Vagina (tissue), 2 donors: ENCODE data around the gene EML6. TPM values are rescaled to one million over a fixed set of nuclear protein-coding genes. Genes with fewer than 3 reads are reported as not detected.

Source experiments
- DNase-seq, 2 donors: peaks; one replicate each; pipeline ENCODE4 v3.0.0-alpha.2; 2017; ENCODE audit errors: extremely low spot score in 2 of 2
- H3K27ac ChIP-seq: fragments of 200-600 bp; sonication (generic); one replicate; pipeline ENCODE4 v1.5.1; 2019
- H3K27me3 ChIP-seq: fragments of 200-600 bp; sonication (generic); one replicate; pipeline ENCODE4 v1.5.1; 2019
- H3K36me3 ChIP-seq, 2 donors: fragments of 200-600 bp; sonication (generic); one replicate each; pipeline ENCODE4 v1.5.1; 2017 to 2019
- H3K4me1 ChIP-seq: fragments of 200-600 bp; sonication (generic); one replicate; pipeline ENCODE4 v1.5.1; 2019
- H3K4me3 ChIP-seq, 2 donors: fragments of 200-600 bp; sonication (generic); 1 replicate in 1 of 2; 2 replicates in 1 of 2; pipeline ENCODE4 v1.5.1; 2016 to 2019
- H3K9me3 ChIP-seq: fragments of 200-600 bp; sonication (generic); one replicate; pipeline ENCODE4 v1.5.1; 2019
- CTCF ChIP-seq, 3 experiments: fragments of 450-650 bp in 2 of 3; fragments of 200-600 bp in 1 of 3; sonication (generic) in 1 of 3; IDR thresholded peaks; one replicate each; pipeline ENCODE4 v1.5.1; 2017 to 2019; ENCODE audit warnings: antibody characterized with exemption in 3 of 3, mild to moderate bottlenecking in 2 of 3, moderate library complexity in 2 of 3
- POLR2A ChIP-seq, 2 donors: fragments of 450-650 bp; IDR thresholded peaks; one replicate each; pipeline ENCODE4 v1.6.1; 2017; ENCODE audit warnings: antibody characterized with exemption in 2 of 2, mild to moderate bottlenecking in 2 of 2, moderate library complexity in 2 of 2
- POLR2AphosphoS5 ChIP-seq, 2 donors: sonication (generic); formaldehyde crosslinking; IDR thresholded peaks; one replicate each; pipeline ENCODE4 v1.9.0; 2017; ENCODE audit warnings: antibody characterized with exemption in 2 of 2, mild to moderate bottlenecking in 2 of 2, low read depth in 1 of 2; ENCODE audit not compliant: insufficient read depth in 1 of 2
- intact Hi-C: fragments of 100-400 bp; cut with DNase I; formaldehyde crosslinking; loops from one replicate; pipeline ENCODE4 v1.15.1; 2023
- total RNA-seq: library from RNA; depleted of rRNA; stranded (reverse); fragments of >200 nt; gene quantifications from one replicate; pipeline ENCODE4 v1.2.3, GENCODE V29; 2016

Gene EML6
- total RNA-seq, 1 donor from 2014 or later: 1.7 TPM

DNA sequence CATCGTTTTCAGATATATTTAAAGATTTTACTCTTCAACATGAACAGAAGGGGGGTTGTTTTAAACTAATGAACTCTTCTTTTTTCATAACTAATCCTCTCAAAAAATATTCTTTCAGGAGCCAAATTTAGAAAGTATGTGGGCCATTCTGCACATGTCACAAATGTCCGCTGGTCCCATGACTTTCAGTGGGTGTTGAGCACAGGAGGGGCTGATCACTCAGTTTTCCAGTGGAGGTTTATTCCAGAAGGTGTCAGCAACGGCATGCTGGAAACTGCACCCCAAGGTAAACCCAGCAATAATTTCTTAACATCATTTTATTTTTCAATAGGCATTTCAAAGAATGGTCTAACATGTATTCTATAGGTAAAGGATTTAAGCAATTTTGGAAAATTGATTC lies 136.0 kb downstream of the EML6 start:
- no peaks in the 10 kb centered on the region for H3K36me3 ChIP-seq

DNA sequence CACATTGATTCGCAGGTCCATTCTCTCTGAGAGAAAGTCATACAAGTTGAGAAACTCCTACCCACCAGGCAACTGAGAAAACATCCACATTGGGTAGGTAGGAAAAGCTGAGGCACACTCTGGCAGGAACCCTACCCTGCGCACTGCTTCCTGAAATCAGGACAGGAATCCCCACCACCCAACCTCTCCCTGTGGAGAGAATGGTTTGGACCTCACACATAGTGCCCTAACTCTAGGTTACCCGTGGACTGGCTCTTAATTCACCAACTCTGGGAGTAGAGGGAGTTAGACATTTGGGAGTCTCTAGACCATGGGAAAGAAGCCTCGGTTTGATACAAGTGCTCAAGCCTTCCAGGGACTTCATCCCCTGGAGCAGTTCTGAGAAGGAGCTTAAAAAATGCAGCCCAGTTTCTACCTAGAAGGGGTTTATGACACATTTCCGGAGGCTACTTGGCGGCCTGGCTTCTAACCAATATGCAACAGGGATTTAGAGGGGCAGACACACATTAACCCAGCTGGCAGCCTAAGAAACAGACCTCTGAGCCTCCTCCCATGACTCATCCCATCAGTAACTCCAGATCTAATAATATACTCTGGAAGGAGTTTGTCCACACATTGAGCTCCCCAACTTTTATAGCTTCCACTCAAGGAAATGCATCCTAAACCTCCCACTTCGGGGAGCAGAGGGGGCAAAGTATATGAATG lies 136.7 kb downstream of the EML6 start:
- no peak for DNase-seq
- no peak overlapping the region for H3K27ac ChIP-seq
- no peak overlapping the region for H3K4me3 ChIP-seq
- H3K27me3 ChIP-seq: no peaks in the 10 kb centered on the region
- intact Hi-C loops: no loop called here
- no peak for TF ChIP-seq POLR2AphosphoS5 (IDR thresholded peaks at IDR 0.05; ENCODE audit: insufficient read depth in 1 of 2, low read depth in 1 of 2)
- no peak for TF ChIP-seq POLR2A (IDR thresholded peaks at IDR 0.05)
- TF ChIP-seq CTCF (IDR thresholded peaks at IDR 0.05): no peak
- no peaks in the 10 kb centered on the region for H3K36me3 ChIP-seq
- no peaks in the 10 kb centered on the region for H3K9me3 ChIP-seq
- H3K4me1 ChIP-seq: peaks cover 6% of the 10 kb centered on the region

More for the DNA sequence above, 136.0 kb downstream of the EML6 start:
- intact Hi-C loops: no loop called here
- Histone ChIP-seq H3K27me3 (no peaks in the 10 kb centered on the region), H3K9me3 (no peaks in the 10 kb centered on the region), H3K4me3 (no peak overlapping the region), H3K27ac (no peak overlapping the region), H3K4me1 (peaks cover 6% of the 10 kb centered on the region)
- DNase-seq: no peak
- TF ChIP-seq POLR2AphosphoS5 (IDR thresholded peaks at IDR 0.05; ENCODE audit: insufficient read depth in 1 of 2, low read depth in 1 of 2) (no peak), CTCF (IDR thresholded peaks at IDR 0.05) (no peak), POLR2A (IDR thresholded peaks at IDR 0.05) (no peak)

GRCh38 chr2:54862229-54862628 lies 138.8 kb downstream of the EML6 start:
- no peak for TF ChIP-seq POLR2A (IDR thresholded peaks at IDR 0.05)
- no peak for TF ChIP-seq POLR2AphosphoS5 (IDR thresholded peaks at IDR 0.05; ENCODE audit: insufficient read depth in 1 of 2, low read depth in 1 of 2)
- TF ChIP-seq CTCF (IDR thresholded peaks at IDR 0.05): no peak
- DNase-seq: no peak
- Histone ChIP-seq H3K4me3 (no peak overlapping the region), H3K4me1 (peaks cover 6% of the 10 kb centered on the region), H3K27me3 (no peaks in the 10 kb centered on the region), H3K9me3 (no peaks in the 10 kb centered on the region), H3K27ac (no peak overlapping the region), H3K36me3 (no peaks in the 10 kb centered on the region)
- intact Hi-C loops: no loop called here

DNA sequence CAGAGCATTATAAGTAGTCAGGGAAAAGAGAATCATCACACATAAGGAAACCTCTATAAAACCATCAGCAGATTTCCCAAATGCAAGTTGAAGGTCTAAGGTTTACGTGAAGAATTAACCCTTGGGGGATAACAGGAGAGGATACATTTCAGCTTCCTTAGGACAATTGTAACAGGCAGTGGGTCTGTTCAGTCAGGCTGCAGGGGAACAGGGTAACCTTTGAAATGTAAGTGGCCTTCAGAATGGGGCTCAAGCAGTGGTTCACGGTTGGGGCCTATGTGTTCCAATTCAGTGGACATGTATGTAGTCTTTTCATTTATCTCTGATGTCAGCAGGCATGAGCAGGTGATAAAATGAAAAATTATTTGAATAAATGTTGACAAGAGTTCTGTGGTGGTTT lies 139.3 kb downstream of the EML6 start:
- TF ChIP-seq CTCF (IDR thresholded peaks at IDR 0.05): no peak
- no peak for TF ChIP-seq POLR2A (IDR thresholded peaks at IDR 0.05)
- TF ChIP-seq POLR2AphosphoS5 (IDR thresholded peaks at IDR 0.05; ENCODE audit: insufficient read depth in 1 of 2, low read depth in 1 of 2): no peak

DNA sequence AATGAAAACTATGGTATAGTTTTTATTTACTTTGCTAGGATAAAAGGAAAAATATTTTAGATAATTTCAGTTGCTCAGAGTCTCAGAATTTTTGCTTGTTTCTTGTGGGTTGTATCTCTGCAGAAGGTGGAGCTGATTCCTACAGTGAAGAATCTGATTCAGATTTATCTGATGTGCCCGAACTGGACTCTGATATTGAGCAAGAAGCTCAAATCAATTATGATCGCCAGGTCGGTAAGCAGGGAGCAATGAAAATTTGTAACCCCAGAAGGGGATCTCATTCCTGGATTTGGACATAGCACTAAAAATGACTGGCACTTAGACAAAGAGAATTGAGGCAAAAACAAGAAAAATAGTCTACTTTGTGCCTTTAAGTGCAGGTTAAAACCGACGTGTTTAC lies 140.2 kb downstream of the EML6 start:
- Histone ChIP-seq H3K4me1 (peaks cover 6% of the 10 kb centered on the region), H3K4me3 (no peak overlapping the region), H3K27me3 (no peaks in the 10 kb centered on the region), H3K36me3 (no peaks in the 10 kb centered on the region), H3K9me3 (no peaks in the 10 kb centered on the region), H3K27ac (no peak overlapping the region)
- no peak for DNase-seq
- intact Hi-C loops: no loop called here
- TF ChIP-seq POLR2A (IDR thresholded peaks at IDR 0.05): no peak

More for the DNA sequence above, 139.3 kb downstream of the EML6 start:
- Histone ChIP-seq H3K36me3 (no peaks in the 10 kb centered on the region), H3K4me3 (no peak overlapping the region), H3K4me1 (peaks cover 6% of the 10 kb centered on the region), H3K27ac (no peak overlapping the region), H3K9me3 (no peaks in the 10 kb centered on the region), H3K27me3 (no peaks in the 10 kb centered on the region)
- no peak for DNase-seq
- intact Hi-C loops: no loop called here
